Esophagus muscularis mucosa (tissue), 4 donors: ENCODE measurements around the gene ABCD2.

ENCODE experiments used
- EP300 ChIP-seq: sonication (generic); formaldehyde crosslinking; IDR thresholded peaks from one replicate; pipeline ENCODE4 v1.6.1; 2017; ENCODE audit warnings: antibody characterized with exemption
- POLR2A ChIP-seq: fragments of 450-650 bp; IDR thresholded peaks from one replicate; pipeline ENCODE4 v1.6.1; 2017; ENCODE audit warnings: antibody characterized with exemption, moderate library complexity, mild to moderate bottlenecking, low read depth
- POLR2AphosphoS5 ChIP-seq, 2 donors: sonication (generic); formaldehyde crosslinking; IDR thresholded peaks; one replicate each; pipeline ENCODE4 v1.6.1; 2017; ENCODE audit warnings: antibody characterized with exemption in 2 of 2
- TF ChIP-seq, protein P1 (sequence below), 3 experiments: fragments of 200-600 bp in 2 of 3; fragments of 450-650 bp in 1 of 3; sonication (generic) in 2 of 3; IDR thresholded peaks; one replicate each; pipeline ENCODE4 v1.5.1; 2017 to 2019; ENCODE audit warnings: antibody characterized with exemption in 3 of 3, mild to moderate bottlenecking in 2 of 3, moderate library complexity in 1 of 3

DNA sequence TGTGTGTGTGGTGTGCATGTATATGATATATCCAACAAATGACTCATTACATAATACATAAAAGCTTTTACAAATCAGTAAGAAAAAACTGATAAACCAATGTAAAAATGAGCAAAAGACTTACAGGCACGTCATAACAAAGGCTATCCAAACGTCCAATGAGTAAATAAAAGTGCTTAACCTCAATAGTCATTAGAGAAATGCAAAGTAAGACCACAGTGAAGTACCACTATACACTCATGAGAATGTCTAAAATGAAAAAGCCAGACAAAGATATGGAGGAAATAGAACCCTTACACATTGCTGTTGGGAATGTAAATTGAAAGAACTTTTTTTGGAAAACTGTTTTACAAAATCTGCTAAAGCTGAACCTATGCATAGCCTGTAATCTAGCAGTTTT lies 7.8 kb downstream of the ABCD2 start:
- TF ChIP-seq, protein P1, sequence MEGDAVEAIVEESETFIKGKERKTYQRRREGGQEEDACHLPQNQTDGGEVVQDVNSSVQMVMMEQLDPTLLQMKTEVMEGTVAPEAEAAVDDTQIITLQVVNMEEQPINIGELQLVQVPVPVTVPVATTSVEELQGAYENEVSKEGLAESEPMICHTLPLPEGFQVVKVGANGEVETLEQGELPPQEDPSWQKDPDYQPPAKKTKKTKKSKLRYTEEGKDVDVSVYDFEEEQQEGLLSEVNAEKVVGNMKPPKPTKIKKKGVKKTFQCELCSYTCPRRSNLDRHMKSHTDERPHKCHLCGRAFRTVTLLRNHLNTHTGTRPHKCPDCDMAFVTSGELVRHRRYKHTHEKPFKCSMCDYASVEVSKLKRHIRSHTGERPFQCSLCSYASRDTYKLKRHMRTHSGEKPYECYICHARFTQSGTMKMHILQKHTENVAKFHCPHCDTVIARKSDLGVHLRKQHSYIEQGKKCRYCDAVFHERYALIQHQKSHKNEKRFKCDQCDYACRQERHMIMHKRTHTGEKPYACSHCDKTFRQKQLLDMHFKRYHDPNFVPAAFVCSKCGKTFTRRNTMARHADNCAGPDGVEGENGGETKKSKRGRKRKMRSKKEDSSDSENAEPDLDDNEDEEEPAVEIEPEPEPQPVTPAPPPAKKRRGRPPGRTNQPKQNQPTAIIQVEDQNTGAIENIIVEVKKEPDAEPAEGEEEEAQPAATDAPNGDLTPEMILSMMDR (IDR thresholded peaks at IDR 0.05): no peak
- TF ChIP-seq POLR2AphosphoS5 (IDR thresholded peaks at IDR 0.05) (no peak), POLR2A (no peak), EP300 (no peak)
